BLaER1 (cell line): ENCODE data around the gene UBE2G1.
"Not testable (repeated sequence)": the region's sequence is repeated elsewhere in the genome, so short reads cannot be mapped to it uniquely, and the experiment has no call there.

Experiments used
- H3K27ac ChIP-seq: shearing (Covaris generic); formaldehyde crosslinking; 2 replicates; pipeline ENCODE4 v1.8.1; 2022
- H3K27me3 ChIP-seq: shearing (Covaris generic); formaldehyde crosslinking; 2 replicates; pipeline ENCODE4 v1.8.1; 2022
- H3K36me3 ChIP-seq: shearing (Covaris generic); formaldehyde crosslinking; 2 replicates; pipeline ENCODE4 v1.8.1; 2022
- H3K4me1 ChIP-seq: shearing (Covaris generic); formaldehyde crosslinking; 2 replicates; pipeline ENCODE4 v1.8.1; 2022
- H3K4me2 ChIP-seq: shearing (Covaris generic); formaldehyde crosslinking; 2 replicates; pipeline ENCODE4 v1.8.1; 2022
- H3K4me3 ChIP-seq: shearing (Covaris generic); formaldehyde crosslinking; 2 replicates; pipeline ENCODE4 v1.8.1; 2022
- H3K9ac ChIP-seq: shearing (Covaris generic); formaldehyde crosslinking; 2 replicates; pipeline ENCODE4 v1.8.1; 2022
- H3K9me3 ChIP-seq: shearing (Covaris generic); formaldehyde crosslinking; 2 replicates; pipeline ENCODE4 v1.8.1; 2022
- H4K20me1 ChIP-seq: shearing (Covaris generic); formaldehyde crosslinking; 2 replicates; pipeline ENCODE4 v1.8.1; 2022
- Cebpa-rat ChIP-seq: shearing (Covaris generic); IDR thresholded peaks from 2 replicates; pipeline ENCODE4 v1.8.1; 2022

The UBE2G1 gene

GRCh38 chr17:4375039-4375748 lies 8.7 kb upstream of the UBE2G1 start:
- H3K27ac ChIP-seq, result peak overlapping the region; percentile 46; the same call in 1 of the 2 replicates
- no peaks in the 10 kb centered on the region for H3K27me3 ChIP-seq
- no peaks in the 10 kb centered on the region for H3K9me3 ChIP-seq
- H3K4me3 ChIP-seq, result no peak overlapping the region
- no peak overlapping the region for H3K9ac ChIP-seq
- peak overlapping the region; percentile 73 for H3K4me2 ChIP-seq
- H3K36me3 ChIP-seq, result no peaks in the 10 kb centered on the region
- peaks cover 45% of the 10 kb centered on the region for H3K4me1 ChIP-seq
- TF ChIP-seq Cebpa-rat, result no peak
- H4K20me1 ChIP-seq, result no peaks in the 10 kb centered on the region

DNA sequence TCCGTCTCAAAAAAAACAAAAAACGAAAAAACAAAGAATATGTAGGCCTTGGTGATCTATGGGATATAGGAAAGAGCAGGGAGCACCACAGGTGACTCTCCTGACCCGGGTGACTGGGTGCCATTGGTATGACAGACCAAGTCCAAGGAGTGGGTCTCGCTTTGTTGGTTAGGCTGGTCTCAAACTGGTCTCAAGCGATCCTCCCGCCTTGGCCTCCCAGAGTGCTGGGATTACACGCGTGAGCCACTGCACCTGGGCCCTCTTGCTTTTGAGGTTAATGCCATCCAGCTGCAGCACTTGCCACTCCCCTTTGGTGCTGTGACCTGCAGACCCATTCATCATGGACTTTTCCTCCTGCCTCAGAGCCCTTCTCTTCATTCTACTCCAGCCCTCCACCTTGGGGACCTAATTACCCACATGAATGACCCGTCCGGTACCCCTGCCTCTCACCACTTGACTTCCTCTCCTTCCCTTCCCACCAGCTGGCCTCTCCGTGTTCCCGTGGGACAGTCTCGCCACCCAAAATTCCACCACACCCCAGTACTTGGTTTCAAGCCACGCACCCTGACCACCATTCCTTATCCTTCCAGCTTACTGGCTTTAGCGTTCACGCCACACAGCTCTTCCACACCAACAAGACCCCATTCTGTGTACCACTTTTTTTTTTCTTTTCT lies 3.2 kb upstream of the UBE2G1 start:
- Histone ChIP-seq H3K4me2 (peak overlapping the region; percentile 55), H3K4me1 (peaks cover 35% of the 10 kb centered on the region)
- TF ChIP-seq Cebpa-rat, result no peak

DNA sequence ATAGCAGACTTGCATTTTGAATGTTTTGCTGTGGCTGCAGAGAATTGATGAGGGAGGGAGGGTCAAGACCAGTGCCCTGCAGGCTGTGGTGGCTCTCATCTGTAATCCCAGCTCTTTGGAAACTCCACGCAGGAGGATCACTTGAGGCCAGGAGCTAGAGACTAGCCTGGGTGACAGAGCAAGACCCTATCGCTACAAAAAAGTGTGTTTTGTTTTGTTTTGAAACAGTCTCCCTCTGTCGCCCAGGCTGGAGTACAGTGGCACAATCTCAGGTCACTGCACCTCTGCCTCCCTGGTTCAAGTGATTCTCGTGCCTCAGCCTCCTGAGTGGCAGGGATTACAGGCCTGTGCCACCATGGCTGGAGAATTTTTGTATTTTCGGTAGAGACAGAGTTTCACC lies 1.9 kb upstream of the UBE2G1 start:
- Histone ChIP-seq H3K4me1 (peaks cover 41% of the 10 kb centered on the region), H3K27ac (no peak overlapping the region), H3K4me3 (no peak overlapping the region), H3K9ac (no peak overlapping the region), H3K36me3 (no peaks in the 10 kb centered on the region), H3K9me3 (no peaks in the 10 kb centered on the region), H3K27me3 (no peaks in the 10 kb centered on the region), H4K20me1 (peaks cover 29% of the 10 kb centered on the region), H3K4me2 (no peak overlapping the region)
- TF ChIP-seq Cebpa-rat, result no peak

More for the DNA sequence above, 3.2 kb upstream of the UBE2G1 start:
- Histone ChIP-seq H3K36me3 (no peaks in the 10 kb centered on the region), H3K27me3 (no peaks in the 10 kb centered on the region), H3K9ac (no peak overlapping the region), H3K9me3 (no peaks in the 10 kb centered on the region), H3K4me3 (no peak overlapping the region), H3K27ac (no peak overlapping the region), H4K20me1 (peaks cover 16% of the 10 kb centered on the region)

GRCh38 chr17:4367177-4367576 lies 702 bp upstream of the UBE2G1 start:
- peak overlapping the region; percentile 4; the same call in 1 of the 2 replicates for H3K9ac ChIP-seq

GRCh38 chr17:4365628-4366326 lies 698 bp downstream of the UBE2G1 start:
- Histone ChIP-seq H3K9ac (peak overlapping the region; percentile 99), H3K4me3 (peak overlapping the region; percentile 100), H3K36me3 (peaks cover 17% of the 10 kb centered on the region), H3K9me3 (no peaks in the 10 kb centered on the region), H3K4me1 (peaks cover 50% of the 10 kb centered on the region), H4K20me1 (peaks cover 55% of the 10 kb centered on the region), H3K27me3 (no peaks in the 10 kb centered on the region), H3K4me2 (peak overlapping the region; percentile 91), H3K27ac (peak overlapping the region; percentile 99)
- no peak for TF ChIP-seq Cebpa-rat

More at GRCh38 chr17:4367177-4367576, 702 bp upstream of the UBE2G1 start:
- peak overlapping the region; percentile 31; the same call in 1 of the 2 replicates for H3K27ac ChIP-seq
- not testable (repeated sequence) for H3K36me3 ChIP-seq, H3K9me3 ChIP-seq, H3K27me3 ChIP-seq
- peak overlapping the region; percentile 100 for H3K4me3 ChIP-seq
- H4K20me1 ChIP-seq, result peaks cover 41% of the 10 kb centered on the region
- H3K4me1 ChIP-seq, result peaks cover 50% of the 10 kb centered on the region
- H3K4me2 ChIP-seq, result peak overlapping the region; percentile 65

DNA sequence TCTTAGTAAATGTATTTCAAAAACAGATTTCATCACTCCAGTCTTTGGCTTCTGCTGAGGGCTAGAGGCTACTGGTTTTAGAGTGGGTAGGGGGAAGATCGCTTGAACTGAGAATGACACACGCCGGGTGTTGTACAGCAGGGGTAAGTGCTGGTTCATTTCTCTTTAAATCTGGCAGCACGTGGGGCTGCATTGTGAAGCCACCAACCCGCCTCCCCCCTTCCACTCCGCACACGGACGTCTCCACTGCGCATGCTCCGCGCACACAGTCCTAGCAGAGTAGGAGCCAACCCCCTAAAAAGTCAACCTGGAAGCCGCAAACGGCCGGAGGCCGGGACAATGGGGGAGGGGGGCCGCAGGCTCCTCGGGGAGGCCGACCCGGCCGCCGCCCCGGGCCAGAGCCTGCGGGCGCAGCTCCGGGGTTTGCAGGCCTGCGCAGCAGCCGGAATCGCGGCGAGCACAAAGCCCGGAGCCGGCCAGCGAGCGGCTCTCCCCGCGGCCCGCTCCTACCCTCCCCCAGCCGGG lies 1.3 kb downstream of the UBE2G1 start:
- TF ChIP-seq Cebpa-rat, result no peak
- no peaks in the 10 kb centered on the region for H3K27me3 ChIP-seq
- no peaks in the 10 kb centered on the region for H3K9me3 ChIP-seq
- H3K4me2 ChIP-seq, result peak overlapping the region; percentile 91
- peaks cover 61% of the 10 kb centered on the region for H4K20me1 ChIP-seq
- H3K4me1 ChIP-seq, result peaks cover 43% of the 10 kb centered on the region
- H3K27ac ChIP-seq, result peak overlapping the region; percentile 99
- peak overlapping the region; percentile 99 for H3K9ac ChIP-seq
- H3K36me3 ChIP-seq, result peaks cover 23% of the 10 kb centered on the region
- peak overlapping the region; percentile 100 for H3K4me3 ChIP-seq

DNA sequence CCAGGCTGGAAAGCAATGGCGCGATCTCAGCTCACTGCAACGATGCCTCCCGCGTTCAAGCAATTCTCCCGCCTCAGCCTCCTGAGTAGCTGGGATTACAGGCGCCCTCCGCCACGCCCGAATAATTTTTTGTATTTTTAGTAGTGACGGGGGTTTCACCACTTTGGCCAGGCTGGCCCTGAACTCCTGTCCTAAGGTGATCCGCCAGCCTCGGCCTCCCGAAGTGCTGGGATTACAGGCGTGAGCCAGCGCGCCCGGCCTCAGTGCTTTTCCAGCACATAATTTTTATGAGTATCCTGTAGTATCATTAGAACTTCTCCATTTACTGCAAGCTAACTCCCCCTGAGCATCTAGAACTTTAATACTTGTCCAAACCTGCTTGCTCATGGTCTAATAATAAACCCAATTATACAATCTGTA lies 1.8 kb downstream of the UBE2G1 start:
- Histone ChIP-seq H3K27me3 (no peaks in the 10 kb centered on the region), H3K4me1 (peaks cover 38% of the 10 kb centered on the region), H3K4me2 (peak overlapping the region; percentile 91), H3K4me3 (peak overlapping the region; percentile 100), H3K9ac (peak overlapping the region; percentile 99), H3K27ac (peak overlapping the region; percentile 99), H4K20me1 (peaks cover 66% of the 10 kb centered on the region), H3K9me3 (no peaks in the 10 kb centered on the region), H3K36me3 (peaks cover 24% of the 10 kb centered on the region)
- no peak for TF ChIP-seq Cebpa-rat

- H3K9ac ChIP-seq, result no peak overlapping the region
- TF ChIP-seq Cebpa-rat, result no peak
- no peak overlapping the region for H3K4me3 ChIP-seq
- H4K20me1 ChIP-seq, result peaks cover 91% of the 10 kb centered on the region
- H3K36me3 ChIP-seq, result peaks cover 24% of the 10 kb centered on the region
- H3K4me2 ChIP-seq, result no peak overlapping the region
- H3K4me1 ChIP-seq, result peaks cover 24% of the 10 kb centered on the region
- no peak overlapping the region for H3K27ac ChIP-seq
- H3K27me3 ChIP-seq, result no peaks in the 10 kb centered on the region
- H3K9me3 ChIP-seq, result no peaks in the 10 kb centered on the region
Observed at GRCh38 chr17:4362141-4362540, 4.3 kb downstream of the UBE2G1 start.

- TF ChIP-seq Cebpa-rat, result no peak
- Histone ChIP-seq H3K4me2 (no peak overlapping the region), H3K9ac (no peak overlapping the region), H3K4me3 (no peak overlapping the region), H3K36me3 (peaks cover 28% of the 10 kb centered on the region), H3K27ac (no peak overlapping the region), H3K4me1 (peaks cover 25% of the 10 kb centered on the region), H4K20me1 (peaks cover 100% of the 10 kb centered on the region), H3K9me3 (no peaks in the 10 kb centered on the region), H3K27me3 (no peaks in the 10 kb centered on the region)
Observed at GRCh38 chr17:4358154-4358553, 8.3 kb downstream of the UBE2G1 start.

DNA sequence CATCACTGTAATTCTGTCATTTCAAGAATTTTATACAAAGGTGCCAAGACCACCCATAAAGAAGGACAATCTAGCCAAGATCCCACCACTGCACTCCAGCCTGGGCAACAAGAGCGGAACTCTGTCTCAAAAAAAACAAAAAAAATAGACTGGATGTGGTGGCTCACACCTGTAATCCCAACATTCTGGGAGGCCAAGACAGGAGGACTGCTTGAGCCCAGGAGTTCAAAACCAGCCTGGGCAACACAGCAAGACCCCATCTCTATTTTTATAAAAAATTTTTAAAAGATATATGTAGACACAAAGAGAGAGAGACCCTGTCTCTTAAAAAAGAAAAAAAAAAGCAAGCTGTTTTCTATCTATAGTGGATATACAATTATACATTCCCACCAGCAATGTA lies 8.8 kb downstream of the UBE2G1 start:
- TF ChIP-seq Cebpa-rat, result no peak
- Histone ChIP-seq H3K9ac (no peak overlapping the region), H4K20me1 (peaks cover 100% of the 10 kb centered on the region), H3K36me3 (peaks cover 25% of the 10 kb centered on the region), H3K27ac (no peak overlapping the region), H3K9me3 (no peaks in the 10 kb centered on the region), H3K4me1 (peaks cover 20% of the 10 kb centered on the region), H3K4me3 (no peak overlapping the region), H3K27me3 (no peaks in the 10 kb centered on the region), H3K4me2 (no peak overlapping the region)
